ENCODE results near the gene RPL31.

DNA sequence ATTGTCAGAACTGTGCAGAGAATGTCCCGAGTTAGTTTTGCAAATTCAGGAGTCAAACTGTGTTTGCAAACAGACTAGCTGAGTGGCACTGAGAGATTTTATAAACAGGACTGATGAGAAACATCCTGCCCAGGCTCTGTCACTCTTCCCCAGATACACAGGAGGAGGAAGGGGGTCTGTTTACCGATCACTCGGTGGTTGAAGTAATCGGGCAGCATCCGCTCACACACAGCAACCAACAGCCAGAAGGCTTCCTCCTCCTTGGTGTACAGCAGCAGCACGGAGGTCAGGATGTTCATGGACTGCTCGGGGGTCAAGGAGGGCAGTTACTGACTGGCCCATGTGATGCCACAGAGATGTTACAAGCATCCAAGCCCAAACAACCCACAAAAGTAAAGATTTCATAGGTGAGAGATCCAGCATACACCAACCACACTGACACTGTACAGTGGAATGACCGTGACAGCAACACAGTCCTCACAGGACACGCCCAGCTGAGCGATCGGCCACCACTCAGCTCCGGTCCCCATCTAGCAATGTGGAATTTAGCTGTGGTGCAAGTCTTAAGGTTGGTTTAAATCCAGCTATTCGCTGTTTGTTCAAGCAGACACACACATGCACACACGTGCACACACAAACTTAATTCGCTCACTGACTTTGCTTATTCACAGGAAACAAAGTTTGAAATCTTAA, 30.1 kb downstream of the RPL31 start:
- TF ChIP-seq, protein P1, sequence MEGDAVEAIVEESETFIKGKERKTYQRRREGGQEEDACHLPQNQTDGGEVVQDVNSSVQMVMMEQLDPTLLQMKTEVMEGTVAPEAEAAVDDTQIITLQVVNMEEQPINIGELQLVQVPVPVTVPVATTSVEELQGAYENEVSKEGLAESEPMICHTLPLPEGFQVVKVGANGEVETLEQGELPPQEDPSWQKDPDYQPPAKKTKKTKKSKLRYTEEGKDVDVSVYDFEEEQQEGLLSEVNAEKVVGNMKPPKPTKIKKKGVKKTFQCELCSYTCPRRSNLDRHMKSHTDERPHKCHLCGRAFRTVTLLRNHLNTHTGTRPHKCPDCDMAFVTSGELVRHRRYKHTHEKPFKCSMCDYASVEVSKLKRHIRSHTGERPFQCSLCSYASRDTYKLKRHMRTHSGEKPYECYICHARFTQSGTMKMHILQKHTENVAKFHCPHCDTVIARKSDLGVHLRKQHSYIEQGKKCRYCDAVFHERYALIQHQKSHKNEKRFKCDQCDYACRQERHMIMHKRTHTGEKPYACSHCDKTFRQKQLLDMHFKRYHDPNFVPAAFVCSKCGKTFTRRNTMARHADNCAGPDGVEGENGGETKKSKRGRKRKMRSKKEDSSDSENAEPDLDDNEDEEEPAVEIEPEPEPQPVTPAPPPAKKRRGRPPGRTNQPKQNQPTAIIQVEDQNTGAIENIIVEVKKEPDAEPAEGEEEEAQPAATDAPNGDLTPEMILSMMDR (IDR thresholded peaks at IDR 0.05), result no peak
- TF ChIP-seq POLR2AphosphoS5 (IDR thresholded peaks at IDR 0.05) (no peak), POLR2A (IDR thresholded peaks at IDR 0.05) (no peak)

Data from breast epithelium (tissue), 3 donors.